Right ventricle myocardium inferior (tissue), 1 donor: ENCODE data around the gene SYT12. TPM values are rescaled to one million over a fixed set of nuclear protein-coding genes. Genes with fewer than 3 reads are reported as not detected.
"Not testable (repeated sequence)": the region's sequence is repeated elsewhere in the genome, so short reads cannot be mapped to it uniquely, and the experiment has no call there.

ENCODE experiments used
- ATAC-seq: fragments of 200-7000 bp; cut with Tn5 transposase; one replicate; pipeline ENCODE4 v1.9.1; 2020; ENCODE audit warnings: mild to moderate bottlenecking, moderate library complexity
- DNase-seq: peaks from one replicate; pipeline ENCODE4 v3.0.0; 2021; ENCODE audit errors: missing footprints
- intact Hi-C: fragments of 100-400 bp; cut with DNase I; formaldehyde crosslinking; loops from one replicate; pipeline ENCODE4 v1.11.0; 2022
- total RNA-seq: library from RNA; stranded (reverse); fragmentation: NEBNext Ultra II Directional; extraction: Animal tissue kit (Norgen Biotek cat#: 25700); gene quantifications from one replicate; pipeline ENCODE4 v1.2.1, GENCODE V29; 2021
- donor health status: DM: no; HTN: yes; CAD: no; lungs with severe emphysema.

Gene SYT12
- total RNA-seq, 1 donor from 2014 or later: 0.32 TPM

DNA sequence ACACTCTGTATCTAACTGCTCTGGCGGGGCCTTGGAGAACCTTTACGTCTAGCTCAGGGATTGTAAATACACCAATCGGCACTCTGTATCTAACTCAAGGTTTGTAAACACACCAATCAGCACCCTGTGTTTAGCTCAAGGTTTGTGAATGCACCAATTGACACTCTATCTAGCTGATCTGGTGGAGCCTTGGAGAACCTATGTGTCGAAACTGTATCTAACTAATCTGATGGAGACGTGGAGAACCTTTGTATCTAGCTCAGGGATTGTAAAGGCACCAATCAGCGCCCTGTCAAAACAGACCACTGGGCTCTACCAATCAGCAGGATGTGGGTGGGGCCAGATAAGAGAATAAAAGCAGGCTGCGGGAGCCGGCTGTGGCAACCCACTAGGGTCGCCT, 33.6 kb upstream of the SYT12 start:
- intact Hi-C loops, ATAC-seq: not testable (repeated sequence)
- peak; percentile 43 for DNase-seq

DNA sequence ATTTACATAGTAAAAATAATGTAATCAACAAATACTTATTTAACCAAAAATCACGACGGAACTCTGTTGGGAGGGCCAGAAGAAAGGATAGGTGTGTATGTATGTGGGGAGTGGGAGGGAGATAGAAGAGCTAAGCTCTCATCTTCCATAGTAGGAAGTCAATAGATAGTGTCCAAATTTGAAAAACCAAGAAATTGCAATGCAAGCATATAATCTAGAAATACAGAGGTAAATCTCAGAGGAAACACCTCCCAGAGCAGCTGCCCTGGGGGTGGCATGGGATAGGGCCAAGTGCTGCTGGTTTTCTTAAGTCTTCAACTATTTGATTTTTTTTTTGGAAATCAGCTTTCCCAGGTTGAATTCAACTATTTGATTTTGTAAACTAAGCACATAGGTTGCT, 30.9 kb upstream of the SYT12 start:
- intact Hi-C loops: no loop called here
- ATAC-seq (no peak), DNase-seq (no peak)

DNA sequence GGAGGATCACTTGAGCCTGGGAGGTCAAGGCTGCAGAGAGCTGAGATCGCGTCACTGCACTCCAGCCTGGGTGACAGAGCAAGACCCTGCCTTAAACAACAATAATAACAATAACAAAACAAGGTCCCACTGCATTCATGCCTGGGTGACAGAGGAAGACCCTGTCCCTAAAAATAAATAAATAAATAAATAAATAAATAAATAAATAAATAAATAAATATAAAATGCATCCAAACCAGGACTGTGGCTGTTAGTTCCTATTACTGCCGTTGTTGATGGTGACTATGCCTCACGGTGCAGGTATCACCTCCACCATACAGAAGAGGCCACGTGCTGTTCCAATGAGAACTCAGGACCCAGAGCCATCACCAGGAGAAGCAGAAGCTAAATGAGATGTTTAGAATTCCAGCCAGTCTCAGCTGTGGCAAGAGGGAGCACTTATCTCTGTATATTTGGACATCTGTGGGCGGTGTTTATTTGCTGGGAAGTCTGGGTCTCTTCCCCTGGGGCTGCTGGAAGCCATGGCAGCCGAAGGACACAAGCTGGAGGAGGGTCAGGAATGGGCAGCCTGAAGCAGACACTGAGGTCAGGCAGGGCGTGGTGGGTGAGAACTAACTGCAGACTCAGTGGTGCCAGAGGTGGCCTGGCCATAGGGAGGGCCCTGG, 26.2 kb upstream of the SYT12 start:
- intact Hi-C loops: no loop called here
- ATAC-seq: no peak
- peak; percentile 37 for DNase-seq

DNA sequence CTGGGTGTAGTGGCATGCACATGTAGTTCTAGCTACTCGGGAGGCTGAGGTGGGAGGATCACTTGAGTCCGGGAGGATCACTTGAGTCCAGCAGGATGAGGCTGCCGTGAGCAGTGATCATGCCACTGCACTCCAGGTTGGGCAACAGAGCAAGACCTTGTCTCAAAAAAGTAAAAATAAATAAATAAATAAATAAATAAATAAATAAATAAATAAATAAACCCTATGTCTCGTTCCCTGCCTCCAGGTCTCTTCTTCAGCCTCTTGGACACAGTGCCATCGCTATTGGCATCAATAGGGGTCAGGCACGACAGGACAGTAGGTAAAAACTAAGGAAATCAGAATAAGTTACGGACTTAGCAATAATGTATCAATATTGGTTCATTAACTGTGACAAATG, 23.4 kb upstream of the SYT12 start:
- no peak for ATAC-seq
- intact Hi-C loops: no loop called here
- DNase-seq: peak; percentile 5

DNA sequence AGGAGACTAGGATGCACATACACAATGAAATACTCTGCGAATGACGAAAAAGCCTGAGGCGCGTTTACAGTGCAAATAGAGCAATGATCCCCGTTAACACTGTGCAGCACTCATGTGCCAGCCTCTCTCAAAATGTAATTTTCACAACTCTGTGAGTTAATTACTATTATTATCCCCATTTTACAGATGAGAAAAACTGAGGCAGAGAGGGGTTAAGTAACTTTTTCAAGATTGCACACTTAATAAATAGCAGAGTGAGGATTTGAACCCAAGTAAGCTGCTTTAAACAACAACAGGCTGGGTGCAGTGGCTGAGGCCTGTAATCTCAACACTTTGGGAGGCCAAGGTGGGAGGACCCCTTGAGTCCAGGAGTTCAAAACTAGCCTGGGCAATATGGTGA, 21.6 kb upstream of the SYT12 start:
- ATAC-seq: no peak
- intact Hi-C loops: no loop called here
- DNase-seq: no peak

DNA sequence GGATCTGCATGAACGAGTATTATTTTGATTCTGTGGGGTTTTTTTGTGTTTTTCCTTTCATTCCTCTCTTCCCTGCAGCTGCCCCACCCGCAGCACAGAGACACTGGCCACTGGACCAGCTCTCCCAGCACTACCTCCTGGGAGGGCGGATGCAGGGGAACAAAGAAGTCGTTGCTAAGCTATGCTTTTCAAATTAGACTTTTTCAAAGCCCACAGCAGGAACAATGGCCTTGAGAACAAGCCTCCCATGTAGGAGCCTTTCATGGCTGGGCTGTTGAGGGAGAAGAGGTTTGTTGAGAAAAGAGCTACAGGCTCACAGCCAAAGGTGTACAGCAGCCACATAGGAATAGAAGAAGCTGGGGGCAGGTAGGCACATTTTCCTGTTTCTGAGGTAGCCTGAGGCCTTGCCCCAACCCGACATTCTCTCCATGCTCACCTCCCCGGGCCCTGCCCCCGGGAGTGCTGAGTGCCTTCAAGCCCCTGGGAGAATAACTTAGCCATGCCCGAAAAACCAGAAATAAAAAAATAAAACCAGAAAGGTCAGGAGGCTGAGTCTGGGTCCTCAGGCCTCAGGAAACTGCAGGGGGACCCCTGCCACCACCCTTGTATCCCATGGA, 20.5 kb upstream of the SYT12 start:
- DNase-seq: peak; percentile 43
- ATAC-seq: no peak

DNA sequence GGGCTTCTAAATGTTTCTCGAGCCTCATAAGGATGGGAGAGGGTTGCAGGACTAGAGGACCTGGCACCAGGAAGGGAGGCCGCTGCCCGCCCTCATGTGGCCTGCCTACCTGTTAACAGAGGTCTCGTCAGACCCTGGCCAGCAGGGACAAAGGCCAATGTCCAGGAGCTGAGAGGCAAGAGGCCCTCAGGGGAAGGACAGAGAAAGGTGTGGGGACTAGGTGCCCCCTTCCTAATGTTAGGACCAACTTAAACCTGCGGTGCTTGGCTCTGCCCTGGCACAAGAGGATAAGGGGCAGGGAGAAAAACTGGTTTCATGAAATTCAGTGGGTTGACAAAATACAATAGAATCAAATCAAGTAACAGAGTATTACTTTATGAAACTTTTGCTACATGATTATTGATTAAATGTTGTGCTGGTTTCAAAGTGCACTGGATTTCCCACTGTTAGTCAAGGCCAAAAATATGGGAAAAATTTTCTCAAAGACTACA, 20.0 kb upstream of the SYT12 start:
- DNase-seq (no peak), ATAC-seq (no peak)
- intact Hi-C loops: no loop called here

More for the DNA sequence above, 20.5 kb upstream of the SYT12 start:
- intact Hi-C loops: no loop called here

DNA sequence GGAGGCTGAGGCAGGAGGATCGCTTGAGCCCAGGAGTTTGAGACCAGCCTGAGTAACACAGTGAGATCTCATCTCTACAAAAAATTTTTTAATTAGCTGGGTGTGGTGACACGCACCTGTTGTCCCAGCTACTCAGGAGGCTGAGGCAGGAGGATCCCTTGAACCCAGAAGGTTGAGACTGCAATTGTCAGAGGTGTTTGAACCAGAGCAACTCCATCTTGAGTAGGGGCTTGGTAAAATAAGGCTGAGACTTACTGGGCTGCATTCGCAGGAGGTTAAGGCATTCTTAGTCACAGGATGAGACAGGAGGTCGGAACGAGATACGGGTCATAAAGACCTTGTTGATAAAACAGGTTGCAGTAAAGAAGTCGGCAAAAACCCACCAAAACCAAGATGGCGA, 17.7 kb upstream of the SYT12 start:
- ATAC-seq, intact Hi-C loops: not testable (repeated sequence)
- peak; percentile 34 for DNase-seq

DNA sequence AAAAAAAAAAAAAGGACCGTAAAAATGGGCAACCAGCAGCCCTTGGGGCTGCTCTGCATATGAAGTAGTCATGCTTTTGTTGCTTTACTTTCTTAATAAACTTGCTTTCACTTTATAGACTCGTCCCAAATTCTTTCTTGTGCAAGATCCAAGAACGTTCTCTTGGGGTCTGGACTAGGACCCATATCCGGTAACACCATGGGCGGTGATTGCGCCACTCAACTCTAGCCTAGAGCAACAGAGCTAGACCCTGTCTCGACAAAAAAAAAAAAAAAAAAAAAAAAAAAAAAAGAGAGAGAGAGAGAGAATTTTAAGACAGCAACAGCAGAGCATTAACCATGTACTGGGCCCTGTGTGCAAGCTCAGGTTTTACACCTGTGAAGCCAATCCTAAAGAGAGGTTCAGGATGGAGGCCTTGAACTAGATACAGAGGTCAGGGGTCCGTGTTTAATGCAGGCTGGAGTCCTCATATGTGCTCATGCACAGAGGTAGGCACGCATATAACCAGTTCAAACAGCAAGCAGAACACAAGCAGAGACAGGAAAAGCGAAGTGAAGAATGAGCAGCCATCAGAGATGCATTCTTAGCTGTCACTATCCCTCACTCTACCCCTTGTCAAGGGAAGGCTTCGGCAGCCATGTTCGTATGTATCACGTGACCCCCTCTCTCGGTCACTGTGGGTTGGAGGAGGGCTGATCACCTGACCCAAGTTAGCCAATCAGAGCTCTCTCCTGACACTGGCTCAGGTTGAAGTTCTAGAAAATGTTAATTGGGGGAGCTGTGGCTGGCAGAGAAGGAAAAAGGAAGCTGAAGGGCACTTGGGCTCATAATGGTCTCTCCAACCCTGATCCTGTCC, 16.7 kb upstream of the SYT12 start:
- DNase-seq (peak; percentile 68), ATAC-seq (peak; percentile 49)
- intact Hi-C loops: no loop called here

DNA sequence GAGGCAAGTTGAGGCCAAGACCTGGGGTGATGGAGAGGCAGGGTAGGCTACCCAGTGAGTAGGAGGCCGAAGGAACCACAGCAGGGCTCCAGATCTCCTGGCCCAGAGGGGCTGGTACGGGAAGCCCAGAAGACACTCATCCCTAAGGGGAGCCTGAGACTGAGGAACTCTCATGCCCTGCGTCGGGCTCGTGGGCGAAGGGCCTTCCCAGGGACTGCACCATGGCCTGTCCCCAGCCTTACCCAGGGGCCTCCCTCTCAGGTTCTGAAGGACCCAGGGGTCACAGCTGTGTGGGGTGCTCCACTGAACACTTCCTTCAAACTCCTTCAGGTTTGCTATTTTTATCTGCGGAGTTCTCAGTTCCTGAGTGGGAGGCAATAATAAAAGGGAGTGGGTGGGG, 15.8 kb upstream of the SYT12 start:
- no peak for ATAC-seq
- DNase-seq: peak; percentile 65
- intact Hi-C loops: no loop called here

DNA sequence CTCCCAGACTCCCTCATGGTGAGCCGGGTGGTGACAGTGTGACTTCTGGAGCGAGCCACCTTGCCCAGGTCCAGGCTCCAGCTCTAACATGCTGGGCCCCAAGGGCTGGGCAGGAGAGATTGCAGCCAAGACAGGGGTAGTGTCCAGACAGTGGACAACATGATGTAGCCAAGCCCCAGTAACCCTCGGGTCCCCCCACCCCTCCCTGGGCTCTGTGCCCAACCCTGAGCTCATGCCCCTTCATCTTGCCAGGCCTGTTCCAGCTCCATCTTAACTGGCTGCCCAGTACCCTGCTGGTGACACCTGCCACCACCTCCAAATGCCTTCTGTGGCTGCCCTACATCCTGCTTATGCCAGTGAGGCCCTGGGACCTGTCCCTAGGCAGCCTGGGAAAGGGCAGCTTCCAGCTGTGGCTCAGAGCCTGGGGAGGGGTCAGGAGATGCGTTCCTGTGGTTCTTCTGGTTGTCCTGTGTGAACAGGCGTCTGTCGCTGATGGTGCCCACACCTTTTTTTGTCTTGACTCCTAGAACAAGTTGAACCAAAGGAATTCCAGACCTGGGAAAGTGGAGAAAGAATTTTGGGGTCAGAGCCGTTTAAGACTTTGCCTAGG, 12.5 kb upstream of the SYT12 start:
- intact Hi-C loops: no loop called here
- ATAC-seq: no peak
- DNase-seq: peak; percentile 21

DNA sequence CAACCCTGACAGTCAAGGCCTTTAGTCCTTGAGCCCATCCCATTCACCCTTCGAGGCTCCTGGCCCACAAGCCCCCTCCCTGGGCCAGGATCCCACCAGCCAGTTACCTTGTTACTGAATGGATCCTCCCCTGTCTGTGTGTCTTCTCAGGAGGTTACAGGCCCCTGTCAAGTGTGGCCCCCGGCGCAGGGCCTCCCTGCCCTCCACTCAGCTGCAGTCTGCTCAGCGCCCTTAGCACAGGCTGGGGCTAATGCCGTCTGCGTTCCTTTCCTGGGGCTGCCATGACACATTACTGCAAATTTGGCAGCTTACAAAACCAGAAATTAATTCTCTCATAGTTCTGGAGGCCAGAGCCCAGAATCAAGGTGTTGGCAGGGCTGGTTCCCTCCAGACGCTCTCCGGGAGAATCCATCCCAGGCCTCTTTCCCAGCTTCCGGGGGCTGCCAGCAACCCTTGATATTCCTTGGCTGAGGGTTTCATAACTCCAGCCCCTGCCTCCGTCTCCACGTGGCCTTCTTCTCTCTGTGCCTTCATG, 9.4 kb upstream of the SYT12 start:
- ATAC-seq: no peak
- intact Hi-C loops: no loop called here
- DNase-seq: no peak

DNA sequence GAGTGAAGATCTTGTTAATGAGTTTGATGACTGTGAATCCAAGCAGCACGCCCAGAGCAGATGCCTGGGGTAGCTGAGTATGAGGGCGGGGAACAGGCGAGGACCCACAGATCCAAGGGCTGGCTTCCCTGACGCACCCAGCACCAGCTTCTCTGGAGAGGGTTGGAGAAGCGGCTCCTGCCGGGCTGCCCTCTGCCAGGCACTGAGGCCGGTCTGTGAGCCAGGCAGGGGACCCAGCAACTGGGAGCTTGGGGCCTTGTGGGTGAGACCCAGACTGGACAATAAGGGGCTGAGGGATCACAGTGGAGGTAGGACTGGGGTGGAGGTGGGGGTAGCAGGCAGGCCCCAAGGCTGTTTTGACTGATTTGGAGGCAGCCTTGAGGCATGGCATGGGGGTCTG, 8.6 kb upstream of the SYT12 start:
- no peak for ATAC-seq
- DNase-seq: no peak

DNA sequence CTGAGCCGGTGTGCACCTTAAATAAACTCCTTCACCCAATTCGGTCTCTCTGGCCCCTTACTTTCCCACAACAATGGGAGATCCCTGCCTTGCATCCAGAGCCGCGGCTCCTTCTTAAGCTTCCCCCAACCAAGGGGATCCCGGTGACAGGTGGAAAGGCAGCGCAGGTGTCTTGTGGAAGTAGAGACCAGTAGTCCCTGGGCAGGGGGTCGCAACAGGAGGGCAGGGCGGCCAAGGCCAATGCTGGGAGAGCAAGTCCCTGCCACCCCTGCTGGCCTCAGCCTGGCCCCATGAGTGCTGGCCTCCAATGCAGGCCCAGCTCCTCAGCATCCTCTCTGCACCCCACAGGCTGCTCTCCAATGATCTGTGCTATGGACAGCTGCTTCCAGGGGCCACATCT, 7.9 kb upstream of the SYT12 start:
- intact Hi-C loops: no loop called here
- ATAC-seq (no peak), DNase-seq (no peak)

More for the DNA sequence above, 8.6 kb upstream of the SYT12 start:
- intact Hi-C loops: no loop called here

DNA sequence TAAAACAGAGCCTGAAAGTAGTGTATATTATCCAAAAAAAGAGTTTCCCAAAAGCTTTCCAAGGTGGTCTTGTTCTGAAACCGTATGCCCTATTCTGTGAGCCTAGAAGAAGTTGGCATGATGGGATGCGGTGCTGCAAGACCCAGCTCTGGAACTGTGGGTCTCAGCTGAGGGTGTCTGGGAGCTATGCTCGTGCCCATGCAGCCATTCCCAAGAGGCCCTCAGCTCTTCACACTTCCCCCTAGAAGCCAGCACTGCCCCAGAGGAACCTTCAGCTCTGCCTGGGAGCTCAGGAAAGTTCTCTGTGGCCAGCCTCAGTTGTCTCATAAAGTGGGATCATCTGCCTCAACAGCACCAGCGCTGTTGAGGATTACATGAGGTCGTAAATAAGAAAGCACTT, 6.4 kb upstream of the SYT12 start:
- intact Hi-C loops: no loop called here
- no peak for ATAC-seq
- DNase-seq: no peak

DNA sequence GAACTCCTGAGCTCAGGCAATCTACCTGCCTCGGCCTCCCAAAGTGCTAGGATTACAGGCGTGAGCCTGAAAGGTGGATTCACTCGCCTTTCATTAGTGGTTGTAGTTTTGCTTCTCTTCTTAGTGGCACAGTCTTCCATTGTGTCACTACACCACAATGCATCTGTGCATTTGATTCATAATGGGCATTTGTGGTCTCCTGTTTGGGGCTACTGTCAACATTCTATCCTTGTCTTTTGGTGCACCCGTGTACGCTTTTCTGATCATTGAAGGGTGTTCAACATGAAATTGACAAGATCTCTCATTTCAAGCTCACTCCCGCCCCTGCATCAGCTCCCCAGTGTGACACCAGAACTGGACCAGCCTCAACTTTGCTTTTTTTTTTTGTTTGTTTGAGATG, 2.0 kb upstream of the SYT12 start:
- intact Hi-C loops: no loop called here
- DNase-seq (no peak), ATAC-seq (no peak)

DNA sequence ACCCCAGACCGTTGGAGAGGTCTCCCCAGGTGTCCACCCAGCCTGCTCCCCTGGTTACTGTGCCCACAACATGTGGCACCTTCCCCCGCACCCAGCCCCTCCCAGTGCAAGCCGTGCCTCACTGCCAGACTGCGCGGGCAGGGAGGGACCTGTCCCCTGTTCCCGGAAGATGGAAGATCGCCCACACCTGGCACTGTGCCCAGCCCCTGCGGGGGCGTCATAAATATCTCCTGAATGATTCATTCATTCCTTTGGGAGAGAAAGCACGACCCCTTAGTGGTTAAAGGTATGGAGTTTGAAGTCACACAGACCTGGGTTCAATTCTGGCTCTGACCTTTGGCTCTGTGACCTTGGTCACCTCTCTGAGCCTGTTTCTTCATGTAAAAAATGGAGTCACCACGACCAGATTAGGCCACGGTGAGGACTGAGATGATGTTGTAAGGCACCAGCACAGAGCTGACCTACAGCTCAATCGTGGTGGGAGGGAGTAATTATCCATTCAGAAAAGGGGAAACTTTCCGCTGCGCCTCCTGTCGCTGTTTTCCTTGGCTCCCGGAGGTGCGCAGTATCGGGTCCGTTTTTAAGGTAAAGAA, 497 bp upstream of the SYT12 start:
- DNase-seq: no peak
- intact Hi-C loops: no loop called here
- ATAC-seq: no peak

DNA sequence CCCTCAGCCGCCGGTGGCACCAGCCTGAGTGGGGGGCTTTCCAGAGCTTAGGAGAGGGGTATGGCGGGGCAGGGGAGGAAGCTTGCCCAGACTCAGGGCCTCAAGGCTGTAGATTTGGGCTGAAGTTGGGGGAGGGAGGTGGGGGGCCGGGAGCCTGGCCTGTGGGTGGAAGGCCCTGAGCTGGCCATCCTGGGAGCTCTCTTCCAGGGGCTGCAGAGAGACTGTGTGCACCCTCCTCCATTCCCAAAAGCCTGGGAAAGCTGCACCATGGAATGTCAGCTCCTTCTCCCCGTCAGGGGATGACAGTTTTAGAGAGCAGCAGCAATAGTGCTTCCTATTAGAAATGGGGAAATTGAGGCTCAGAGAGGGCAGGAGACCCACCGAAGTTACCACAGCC, 1.0 kb downstream of the SYT12 start:
- no peak for DNase-seq
- no peak for ATAC-seq
- intact Hi-C loops: no loop called here

DNA sequence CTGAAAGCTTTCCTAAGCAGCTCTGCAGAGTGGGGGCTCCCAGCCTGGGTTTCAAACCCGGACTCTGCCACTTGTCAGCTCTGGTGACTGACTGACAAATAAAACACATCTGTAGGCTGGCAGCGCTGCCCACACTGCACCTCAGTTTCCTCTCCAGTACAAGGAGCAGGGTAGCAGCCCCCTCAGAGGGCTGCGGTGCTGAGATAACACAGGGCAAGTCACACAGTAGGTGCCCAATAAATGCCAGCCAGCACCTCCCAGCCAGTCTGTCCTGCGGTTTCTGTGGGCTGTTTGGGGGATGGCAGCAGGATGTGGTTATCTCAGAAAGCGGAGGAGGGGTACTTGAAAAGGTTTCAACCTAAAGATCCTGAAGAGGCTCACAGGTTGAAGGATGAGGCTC, 1.5 kb downstream of the SYT12 start:
- ATAC-seq (no peak), DNase-seq (no peak)
- intact Hi-C loops: no loop called here
